GM21717 (cell line): ENCODE data around the gene PRELID3B.
A peak's percentile ranks its signal among the peaks of the same experiment; 100 is the strongest.

Experiments
- ATAC-seq: cut with Tn5 transposase; IDR thresholded peaks from one replicate; pipeline ENCODE4 v1.9.1; 2021; ENCODE audit warnings: mild to moderate bottlenecking, moderate library complexity; ENCODE audit not compliant: unreplicated experiment

PRELID3B gene

DNA sequence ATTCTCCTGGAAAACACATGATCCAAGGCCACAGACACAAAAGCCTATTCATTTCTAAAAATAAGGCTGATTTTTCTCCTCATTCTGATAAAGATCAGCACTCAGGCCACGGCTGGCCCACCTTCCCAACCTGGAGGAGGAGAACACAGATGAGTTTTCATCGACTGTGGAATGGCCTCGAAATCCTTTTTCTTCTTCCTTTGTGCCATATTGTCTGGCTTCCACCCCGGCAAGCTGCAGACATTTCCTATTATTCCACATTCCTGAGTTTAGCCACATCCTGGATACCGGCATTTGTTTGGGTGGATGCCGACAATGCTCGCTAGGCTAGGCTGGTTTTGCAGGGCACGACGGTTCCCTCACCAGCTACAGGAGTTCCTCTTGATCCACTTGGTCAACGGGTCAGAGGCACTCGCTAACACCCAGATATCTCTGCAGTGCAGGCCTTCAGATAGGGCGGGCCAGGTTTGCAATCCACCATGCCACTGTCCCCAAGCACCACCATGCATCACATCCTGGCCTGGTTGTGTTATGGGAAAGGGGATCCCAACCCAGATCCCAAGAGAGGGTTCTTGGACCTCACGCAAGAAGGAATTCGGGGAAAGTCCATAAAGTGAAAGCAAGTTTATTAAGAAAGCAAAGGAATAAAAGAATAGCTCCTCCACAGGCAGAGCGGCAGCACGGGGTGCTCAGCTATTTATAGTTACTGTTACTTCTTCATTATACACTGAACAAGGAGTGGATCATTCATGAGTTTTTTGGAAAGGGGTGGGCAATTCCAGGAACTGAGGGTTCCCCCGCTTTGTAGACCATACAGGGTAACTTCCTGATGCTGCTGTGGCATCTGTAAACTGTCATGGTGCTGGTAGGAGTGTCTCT, 31.4 kb downstream of the PRELID3B start:
- ATAC-seq: no peak

DNA sequence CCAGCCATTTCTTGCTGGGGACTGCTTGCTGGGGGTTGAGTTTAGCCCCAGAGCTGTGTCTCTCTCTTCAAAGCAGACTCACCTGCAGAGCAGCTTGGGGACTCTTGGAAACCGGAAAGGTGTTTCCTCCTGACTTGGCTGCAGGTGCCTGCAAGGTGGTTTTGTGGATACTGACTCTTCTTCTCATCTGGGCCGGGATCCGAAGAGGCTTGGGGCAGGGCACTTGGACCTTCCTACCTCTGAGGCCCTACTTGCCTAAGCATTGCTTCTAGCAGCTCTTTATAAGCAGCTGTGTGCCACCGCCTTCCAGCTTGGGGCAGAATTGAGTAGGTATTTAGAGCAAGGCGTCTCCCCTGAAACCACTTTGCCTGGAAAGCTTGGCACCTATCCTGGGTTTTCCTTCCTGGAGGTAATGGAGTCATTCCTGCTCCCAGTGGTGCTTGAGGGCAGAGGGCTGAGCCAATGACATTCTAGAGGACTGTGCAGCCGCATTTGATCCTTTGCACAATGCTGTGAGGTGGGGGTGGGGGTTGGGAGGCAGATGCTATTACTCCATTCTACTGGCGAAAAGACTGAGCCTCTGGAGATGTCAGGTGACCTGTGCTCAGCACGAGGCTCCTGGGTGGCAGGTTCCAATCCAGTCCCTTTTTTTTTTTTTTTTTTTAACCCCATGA, 32.1 kb downstream of the PRELID3B start:
- no peak for ATAC-seq

DNA sequence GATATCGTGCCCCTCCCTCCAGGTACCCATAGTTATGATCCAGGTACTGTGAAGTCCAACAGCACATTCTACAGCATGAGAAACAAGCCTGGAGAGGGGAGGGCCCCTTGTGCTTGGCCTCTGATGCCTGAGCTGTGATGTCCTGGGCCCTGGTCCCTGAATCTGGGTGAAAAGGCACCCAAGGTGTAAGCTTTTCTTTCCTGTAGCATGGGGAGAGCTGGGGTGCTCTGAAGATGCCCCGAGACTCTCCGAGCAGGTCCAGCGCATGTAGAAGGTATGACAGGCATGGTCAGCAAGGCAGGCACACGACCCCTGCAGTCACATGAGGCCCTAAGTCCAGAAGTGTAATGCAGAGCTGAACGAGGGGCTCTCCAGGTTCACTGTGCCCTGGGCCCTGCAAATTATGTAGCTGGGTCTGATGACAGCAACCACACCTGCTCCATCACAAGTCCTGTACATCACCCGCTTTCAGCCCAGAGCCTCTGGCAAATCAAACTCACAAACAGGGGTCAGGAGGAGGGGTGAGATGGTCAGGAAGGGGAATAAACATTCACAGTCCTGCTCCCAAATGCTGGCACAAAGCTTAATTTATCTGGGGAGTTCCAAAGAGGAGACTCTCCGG, 33.8 kb downstream of the PRELID3B start:
- ATAC-seq: no peak

DNA sequence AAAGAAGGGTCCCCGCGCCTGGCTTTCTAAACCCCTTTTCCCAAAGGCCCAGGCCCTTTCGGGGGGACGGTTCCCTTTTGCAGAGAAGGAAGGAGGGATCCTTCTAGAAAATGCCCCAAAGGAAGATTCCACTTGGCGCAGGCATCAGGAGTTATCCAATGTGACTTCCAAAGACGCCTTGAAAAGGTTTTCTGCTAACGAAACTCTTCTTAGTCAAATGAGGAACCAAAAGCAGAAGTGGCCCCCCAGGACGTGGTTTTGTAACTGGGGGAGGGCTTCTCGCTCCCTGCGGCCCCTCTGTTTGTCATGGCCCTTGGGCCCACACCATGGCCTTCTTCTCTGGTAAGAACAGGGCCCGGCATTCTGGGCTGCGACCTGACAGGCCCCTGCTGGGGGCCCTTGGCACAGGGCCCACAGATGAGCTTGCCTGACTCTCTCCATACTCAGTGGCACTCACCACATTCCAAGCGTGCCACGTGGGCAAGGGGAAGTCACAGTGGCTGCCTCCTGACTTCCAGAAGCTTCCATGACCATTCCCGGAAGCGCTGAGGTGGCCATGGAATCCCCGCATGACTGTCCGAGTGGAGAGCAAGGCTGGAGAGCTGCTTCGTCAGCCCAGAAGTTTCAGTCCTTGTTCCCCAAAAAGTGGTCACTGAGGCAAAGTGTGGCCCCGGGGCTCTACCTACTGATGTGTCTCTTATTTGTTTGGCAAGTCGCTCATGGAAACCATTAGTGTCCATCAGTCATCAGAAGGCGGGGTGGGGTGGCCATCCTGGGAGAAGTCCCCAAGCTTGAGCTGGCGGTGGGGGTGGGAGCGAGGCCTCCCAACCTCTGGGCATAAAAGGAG, 34.7 kb downstream of the PRELID3B start:
- ATAC-seq: peak; percentile 44

DNA sequence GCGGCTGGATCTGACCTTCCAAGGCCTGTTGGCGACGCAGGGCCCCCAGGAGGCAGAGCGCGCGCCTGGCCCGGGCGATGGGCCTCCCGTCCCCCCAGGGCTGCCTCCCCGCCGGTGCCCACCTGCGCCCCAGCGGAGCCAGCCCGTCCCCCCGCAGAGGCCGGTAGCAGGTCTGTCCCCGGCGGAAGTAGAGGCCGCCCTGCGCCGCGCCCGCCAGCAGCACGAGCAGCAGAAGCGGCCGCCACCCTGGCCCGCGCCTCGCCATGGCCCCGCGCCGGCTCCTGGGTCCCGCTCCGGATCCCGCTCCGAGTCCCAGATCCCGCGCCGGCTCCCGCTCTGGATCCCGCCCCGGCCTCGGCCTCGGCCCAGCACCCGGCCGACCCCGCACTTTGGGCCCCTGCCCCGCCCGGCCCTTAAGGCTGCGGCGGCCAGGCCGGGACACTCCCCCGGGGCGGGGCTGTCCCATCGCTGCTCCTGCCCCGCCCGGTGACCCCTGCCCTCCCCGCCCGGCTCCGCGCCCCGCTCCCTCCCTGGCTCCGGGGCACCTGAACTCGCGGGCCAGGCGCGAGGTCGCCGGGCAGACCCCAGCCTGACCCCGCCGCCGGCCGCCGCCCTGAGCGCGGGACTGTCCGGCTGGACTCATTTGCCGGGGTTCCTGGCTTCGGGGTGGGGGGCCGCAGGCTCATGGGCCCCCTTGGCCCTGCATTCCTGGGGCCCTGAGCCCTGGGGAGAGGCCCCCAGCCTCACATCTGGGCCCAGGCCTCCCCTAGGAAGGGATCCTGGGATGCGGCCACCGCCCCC, 35.5 kb downstream of the PRELID3B start, which contains the start of gene CTSZ:
Gene CTSZ (minus strand): TSS at position 391 of the 801 bp plus-strand sequence. CDS start 126 bp downstream, at position 265.
- peak; percentile 22 for ATAC-seq

DNA sequence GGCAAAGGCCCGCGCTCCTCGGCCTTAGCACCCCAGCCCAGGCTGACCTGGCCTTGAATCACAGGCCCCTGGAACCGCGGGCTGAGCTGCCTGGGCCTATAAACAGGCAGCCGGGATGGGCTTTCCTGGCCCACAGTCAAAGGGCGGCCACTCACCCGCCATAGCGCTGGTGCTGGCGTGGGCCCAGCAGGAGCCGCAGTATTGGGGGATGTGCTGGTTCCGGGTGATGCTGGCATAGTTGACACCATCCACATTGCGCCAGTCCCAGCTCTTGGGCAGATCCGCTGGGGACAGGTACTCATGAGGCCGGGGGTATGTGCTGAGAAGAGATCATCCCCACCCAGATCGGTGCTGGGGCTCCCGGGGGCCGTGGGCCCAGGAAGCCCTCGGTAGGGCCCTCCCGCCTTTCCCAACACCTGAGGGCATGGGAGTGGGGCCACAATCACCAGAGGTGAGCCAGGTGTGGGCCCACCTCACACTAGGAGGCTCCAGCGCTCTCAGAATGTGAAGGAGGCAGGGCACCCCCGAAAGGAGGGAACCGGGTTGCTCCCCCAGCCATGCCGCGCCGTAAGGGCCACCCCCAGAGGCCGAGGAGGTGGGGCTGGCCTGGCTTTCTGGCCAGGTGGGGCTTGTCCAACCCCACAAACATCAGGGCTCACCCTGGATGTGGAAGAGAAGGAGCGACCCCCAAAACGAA, 36.3 kb downstream of the PRELID3B start:
- ATAC-seq: no peak

DNA sequence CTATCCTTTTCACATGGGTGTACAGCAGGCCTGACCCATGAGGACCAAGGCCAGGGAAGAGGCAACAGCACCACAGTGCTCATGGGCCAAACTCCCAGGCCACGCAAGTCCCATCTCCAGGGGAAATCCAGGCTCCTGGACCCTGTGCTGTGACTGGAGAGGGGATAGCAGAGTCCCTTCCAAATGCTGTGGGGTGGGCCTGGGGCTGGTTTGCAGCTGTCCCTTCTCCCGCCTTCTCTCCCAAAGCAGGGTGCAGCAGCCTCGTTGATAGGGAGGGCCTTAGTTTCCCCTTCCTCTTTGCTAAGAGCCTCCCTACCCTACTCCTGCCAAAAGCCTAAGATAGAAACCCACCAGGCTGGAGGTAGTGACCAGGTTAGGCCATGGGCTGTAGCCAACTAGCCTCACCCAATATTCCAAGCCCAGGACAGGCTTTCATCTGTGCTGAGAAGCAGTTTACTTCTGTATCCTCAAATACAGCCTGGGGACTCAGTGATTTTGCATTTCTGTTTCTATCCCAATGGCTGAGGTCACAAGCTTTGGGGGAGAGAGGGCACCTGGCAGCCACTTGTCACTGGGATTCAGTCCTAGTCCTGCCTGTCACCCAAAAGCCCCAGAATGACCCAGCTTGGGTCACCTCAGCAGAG, 36.9 kb downstream of the PRELID3B start:
- no peak for ATAC-seq

DNA sequence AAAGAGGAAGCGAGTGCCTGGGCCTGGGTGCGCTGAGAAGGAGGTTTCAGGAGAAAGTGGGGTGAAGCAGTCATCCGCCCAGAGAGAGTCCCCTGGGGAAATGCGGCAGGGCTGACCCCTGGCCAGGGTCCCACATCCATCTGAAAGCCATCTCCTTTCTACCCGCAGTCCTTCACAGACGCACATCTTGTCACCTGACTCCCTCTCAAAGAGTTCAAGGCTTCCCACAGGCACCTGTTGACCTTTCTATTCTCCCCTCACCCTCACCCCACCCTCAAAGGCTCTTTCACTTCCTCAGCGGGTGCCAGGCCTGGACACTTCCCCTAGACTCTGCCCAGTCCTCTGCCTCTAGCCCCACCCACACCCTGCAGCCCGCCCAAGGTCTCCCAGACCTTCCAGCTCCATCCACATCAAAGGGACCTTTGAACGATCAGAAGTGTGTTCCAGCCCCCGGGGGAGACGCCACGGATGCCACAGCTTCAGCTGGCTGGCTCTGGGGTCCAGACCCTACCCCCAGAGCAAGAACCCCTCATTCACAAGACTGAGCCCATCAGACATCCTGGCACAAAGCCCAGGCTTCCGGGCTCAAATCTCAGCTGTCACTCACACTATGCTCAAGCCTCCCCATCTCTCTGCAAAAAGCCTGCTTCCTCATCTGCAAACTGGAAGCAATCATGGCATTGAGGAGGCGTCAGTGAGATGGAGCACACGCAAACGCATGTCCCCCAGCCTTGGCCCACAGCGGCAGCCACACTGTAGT, 37.6 kb downstream of the PRELID3B start:
- peak; percentile 47 for ATAC-seq

DNA sequence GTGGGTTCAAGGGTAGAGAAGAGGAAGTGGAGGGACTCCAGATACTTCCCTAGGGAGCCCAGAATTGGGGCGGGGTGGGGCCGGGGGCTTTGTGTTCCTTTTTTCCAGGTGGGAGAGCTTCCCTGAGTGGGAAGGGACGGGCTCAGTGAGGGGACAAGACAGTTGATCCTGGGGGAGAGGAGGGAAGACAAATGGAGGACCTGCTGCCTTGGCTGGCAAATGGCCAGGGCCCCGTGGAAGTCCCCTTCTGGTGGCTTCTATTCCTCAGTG, 38.2 kb downstream of the PRELID3B start:
- ATAC-seq: no peak

DNA sequence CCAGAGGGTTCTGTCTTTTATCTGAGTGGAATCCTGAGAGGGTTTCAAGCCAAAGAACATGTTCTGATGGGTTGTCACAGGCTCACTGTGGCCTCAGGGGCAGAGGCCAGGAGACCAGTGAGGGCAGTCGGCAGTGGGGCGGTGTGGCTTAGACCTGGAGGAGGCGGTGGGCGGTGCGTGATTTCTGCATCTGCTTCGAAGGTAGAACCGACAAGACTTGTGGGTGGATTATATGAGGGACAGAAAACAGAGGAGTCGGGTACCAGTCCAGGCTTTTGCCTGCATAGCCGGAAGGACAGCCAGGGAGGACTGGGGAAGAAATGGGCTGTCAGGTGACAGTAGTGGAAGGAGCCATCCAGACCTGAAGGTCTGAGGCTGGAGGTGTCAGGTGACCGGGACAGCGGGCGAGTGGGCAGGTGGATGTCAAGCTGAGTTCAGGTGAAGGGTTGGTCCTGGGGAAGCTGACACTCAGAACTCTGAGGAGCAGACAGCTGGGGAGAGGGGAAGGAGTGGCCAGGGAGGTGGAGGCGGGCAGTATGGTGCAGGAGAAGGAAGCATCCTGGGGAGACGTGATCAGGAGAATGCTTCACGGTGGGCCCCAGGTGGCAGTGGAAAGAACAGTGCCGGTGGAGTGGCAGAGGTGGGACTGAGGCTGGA, 38.6 kb downstream of the PRELID3B start:
- ATAC-seq: no peak

DNA sequence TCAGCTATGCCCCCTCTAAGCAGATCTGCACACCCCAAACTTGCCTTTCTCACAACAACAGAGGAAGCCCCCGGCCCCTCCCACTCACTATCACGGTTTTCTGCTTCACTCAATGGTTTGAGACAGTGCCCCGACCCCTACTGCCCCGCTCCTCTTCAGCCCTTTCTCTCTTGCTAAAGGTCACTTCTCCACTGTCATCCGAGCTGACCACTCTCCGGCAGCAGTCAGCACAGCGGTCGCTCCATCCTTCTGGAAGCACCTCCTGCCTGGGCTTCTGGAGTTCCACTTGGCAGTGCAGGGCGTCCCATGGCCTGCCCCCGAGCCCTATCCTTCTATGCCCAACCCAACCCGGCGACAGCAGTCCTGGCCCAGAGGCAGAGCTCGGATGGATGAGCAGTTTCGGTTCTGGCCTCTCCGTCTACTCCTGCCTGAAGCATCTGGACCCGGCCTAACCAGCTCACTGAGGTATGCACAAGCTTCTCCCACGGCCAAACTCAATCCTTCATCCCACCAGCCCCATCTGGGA, 39.6 kb downstream of the PRELID3B start:
- no peak for ATAC-seq

DNA sequence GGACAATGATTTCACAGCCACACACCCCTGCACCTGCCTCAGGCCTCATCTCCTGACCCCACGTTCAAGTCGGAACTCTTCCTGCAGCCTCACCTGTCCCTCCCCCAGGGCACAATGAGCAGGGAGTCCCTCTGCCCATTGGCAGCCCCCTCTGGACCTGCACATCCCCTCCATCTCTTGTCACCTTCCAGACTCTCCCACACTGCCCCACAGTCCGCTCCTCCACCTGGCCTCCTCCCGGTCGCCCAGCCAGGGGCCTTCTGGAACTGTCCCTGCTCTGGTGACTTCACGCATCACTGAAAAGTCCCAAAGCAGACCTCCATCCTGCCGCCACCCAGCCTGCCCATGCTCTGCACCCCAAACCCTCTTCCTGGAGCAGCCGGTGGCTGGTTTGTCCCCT, 40.2 kb downstream of the PRELID3B start:
- ATAC-seq: no peak

DNA sequence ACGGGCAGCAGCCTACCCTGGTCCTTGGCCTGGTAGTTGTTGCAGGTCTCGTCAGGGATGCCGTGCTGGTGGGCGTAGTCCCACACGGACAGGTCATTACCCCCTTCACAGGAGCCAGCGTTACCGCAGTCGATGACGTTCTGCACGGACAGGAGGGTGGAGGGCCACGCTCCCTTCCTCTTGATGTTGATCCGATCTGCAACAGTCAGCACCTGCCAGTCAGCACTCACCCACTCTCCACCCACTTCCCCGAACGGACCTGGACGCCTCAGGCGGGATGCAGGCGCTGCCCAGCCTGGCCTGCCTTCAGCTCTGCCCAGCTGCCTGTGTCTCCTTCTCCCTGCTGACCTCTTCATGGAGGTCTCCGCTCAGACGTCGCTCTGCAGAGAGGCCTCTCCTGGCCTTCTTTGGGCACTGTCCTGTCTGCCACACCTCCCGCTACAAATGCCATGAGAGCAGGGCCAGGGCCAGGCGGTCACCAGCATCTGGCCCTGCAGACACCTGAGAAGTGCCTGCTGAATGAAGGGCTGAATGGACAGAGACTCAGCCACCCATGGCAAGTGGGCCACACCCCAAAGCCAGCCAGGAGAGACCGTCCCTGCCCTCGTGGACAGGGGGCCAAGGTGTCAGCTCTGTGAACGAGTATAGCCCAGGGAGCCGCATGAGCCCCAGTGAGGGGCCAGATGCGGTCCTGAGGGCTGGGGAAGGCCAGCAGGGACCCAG, 41.0 kb downstream of the PRELID3B start:
- no peak for ATAC-seq

DNA sequence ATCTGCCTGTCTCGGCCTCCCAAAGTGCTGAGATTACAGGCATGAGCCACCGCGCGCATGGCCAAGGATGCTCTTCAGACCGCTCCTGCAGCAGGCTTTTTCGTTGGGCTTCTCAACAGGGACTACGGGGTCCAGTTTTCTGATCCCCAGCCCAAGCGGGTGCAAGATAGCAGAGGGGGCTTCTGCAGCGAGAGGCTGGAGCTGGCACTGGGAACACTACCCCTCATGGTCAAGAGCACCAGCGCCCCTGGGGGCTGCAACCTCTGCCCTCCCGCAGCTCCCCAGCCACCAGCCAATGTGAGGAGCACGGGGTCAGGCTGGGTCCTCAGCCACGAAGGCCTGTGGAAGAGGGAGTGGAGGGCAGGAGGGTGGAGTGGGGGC, 41.5 kb downstream of the PRELID3B start:
- no peak for ATAC-seq

DNA sequence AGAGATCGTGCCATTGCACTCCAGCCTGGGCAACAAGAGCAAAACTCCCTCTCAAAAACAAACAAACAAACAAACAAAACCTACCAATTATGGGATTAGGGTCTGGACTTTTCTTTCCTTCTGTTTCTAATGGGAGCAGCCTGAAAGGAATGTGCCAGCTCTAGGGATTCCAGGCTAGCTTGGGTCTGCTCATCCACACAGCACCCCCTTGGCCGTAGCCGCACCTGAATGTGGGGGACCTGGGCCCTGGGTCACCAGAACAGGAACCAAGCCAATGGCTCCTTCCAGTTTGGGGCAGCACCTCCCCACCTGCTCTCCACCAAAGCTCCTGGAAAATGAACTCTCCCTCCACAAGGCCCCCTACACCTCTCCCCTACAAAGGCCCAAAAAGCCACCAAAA, 42.3 kb downstream of the PRELID3B start:
- ATAC-seq: no peak

DNA sequence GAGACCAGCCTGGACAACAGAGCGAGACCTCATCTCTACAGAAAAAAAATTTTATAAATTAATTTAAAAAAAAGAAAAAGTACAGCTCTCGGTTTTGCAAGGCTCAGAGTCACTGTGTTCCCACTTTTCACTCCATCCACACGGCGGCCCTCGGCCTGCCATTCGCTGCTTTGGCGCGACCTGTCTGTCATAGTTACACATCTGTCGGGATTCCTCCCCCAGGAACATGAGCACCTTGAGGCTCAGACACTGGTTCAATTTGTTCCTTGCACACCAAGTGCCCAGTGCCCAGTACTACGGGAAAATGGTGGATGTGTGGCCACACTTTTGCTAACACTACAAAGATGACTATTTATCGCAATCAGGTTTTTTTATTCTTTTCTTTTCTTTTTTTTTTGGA, 43.9 kb downstream of the PRELID3B start:
- ATAC-seq: no peak

DNA sequence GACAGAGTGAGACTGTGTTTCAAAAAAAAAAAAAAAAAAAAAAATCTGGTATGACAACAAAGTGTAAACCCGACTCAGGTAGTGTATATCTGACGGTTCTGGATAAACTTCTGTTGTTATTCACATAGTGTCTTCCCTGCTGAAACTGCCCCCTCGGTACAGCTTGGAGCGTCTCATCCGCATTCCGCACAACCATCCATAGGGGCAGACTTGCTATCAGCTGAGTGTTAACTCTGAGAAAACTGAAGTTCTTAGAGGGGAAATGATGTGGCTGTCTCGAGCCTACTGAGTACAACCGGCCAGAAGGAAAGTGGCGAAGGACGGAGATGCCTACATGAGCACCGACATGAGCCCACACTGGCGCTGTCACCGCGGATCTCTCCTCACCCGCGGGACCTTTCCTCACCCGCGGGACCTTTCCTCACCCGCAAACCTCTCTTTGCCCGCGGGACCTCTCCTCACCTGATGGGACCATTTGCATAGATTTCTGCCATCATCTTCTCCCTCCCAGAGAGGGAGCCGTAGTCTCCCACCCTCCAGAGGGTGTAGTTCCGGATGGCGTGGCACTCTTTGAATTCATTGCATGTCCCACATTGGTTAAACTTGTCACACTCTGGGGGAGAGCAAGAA, 45.3 kb downstream of the PRELID3B start:
- no peak for ATAC-seq
